GF-D8 (cell line): ENCODE results near the gene NLRP1.
A peak's percentile ranks its signal among the peaks of the same experiment; 100 is the strongest.

Experiments
- DNase-seq: peaks from one replicate; lab custom pipeline; 2025; lab: John Stamatoyannopoulos, UW

NLRP1 gene

GRCh38 chr17:5516060-5516792 is 68.1 kb downstream of the NLRP1 start:
- no peak for DNase-seq

- no peak for DNase-seq
Observed at GRCh38 chr17:5514976-5515375, 69.3 kb downstream of the NLRP1 start.

- DNase-seq = peak; percentile 49
Observed at GRCh38 chr17:5513628-5514027, 70.7 kb downstream of the NLRP1 start.

GRCh38 chr17:5511401-5512225 is 72.7 kb downstream of the NLRP1 start:
- no peak for DNase-seq

GRCh38 chr17:5510771-5511170 is 73.5 kb downstream of the NLRP1 start:
- DNase-seq = no peak

GRCh38 chr17:5509482-5509881 is 74.8 kb downstream of the NLRP1 start:
- DNase-seq = no peak

GRCh38 chr17:5508810-5509209 is 75.5 kb downstream of the NLRP1 start:
- DNase-seq = no peak

GRCh38 chr17:5506307-5506706 is 78.0 kb downstream of the NLRP1 start:
- no peak for DNase-seq

- DNase-seq = no peak
Observed at GRCh38 chr17:5502552-5502951, 81.8 kb downstream of the NLRP1 start.

- no peak for DNase-seq
Observed at GRCh38 chr17:5501685-5502084, 82.6 kb downstream of the NLRP1 start.

GRCh38 chr17:5500589-5501391 is 83.5 kb downstream of the NLRP1 start:
- DNase-seq = no peak

GRCh38 chr17:5500247-5500588 is 84.1 kb downstream of the NLRP1 start:
- DNase-seq = no peak

GRCh38 chr17:5499476-5500231 is 84.7 kb downstream of the NLRP1 start:
- DNase-seq = no peak

GRCh38 chr17:5492970-5493369 is 91.3 kb downstream of the NLRP1 start:
- DNase-seq = no peak

GRCh38 chr17:5488752-5489151 is 95.6 kb downstream of the NLRP1 start:
- no peak for DNase-seq

- peak; percentile 86 for DNase-seq
Observed at GRCh38 chr17:5486206-5487124, 97.8 kb downstream of the NLRP1 start, which contains the start of gene MIS12. Gene MIS12 (plus strand): TSS chr17:5486566. CDS start chr17:5488863, 2,297 bp downstream.

GRCh38 chr17:5485270-5486205 is 98.8 kb downstream of the NLRP1 start, which contains the start of gene DERL2:
Gene DERL2 (minus strand): TSS chr17:5486178. CDS start chr17:5486161, 17 bp downstream.
- DNase-seq = no peak

- no peak for DNase-seq
Observed at GRCh38 chr17:5481451-5481850, 102.9 kb downstream of the NLRP1 start.

GRCh38 chr17:5480962-5481361 is 103.3 kb downstream of the NLRP1 start:
- no peak for DNase-seq
